GM18873 (cell line): Measurements from ENCODE around the gene ADAMTS5.

Experiments used
- ATAC-seq: cut with Tn5 transposase; IDR thresholded peaks from one replicate; pipeline ENCODE4 v1.9.1; 2021; ENCODE audit warnings: mild to moderate bottlenecking, moderate library complexity, moderate number of reproducible peaks; ENCODE audit not compliant: unreplicated experiment, low FRiP score

Gene ADAMTS5

DNA sequence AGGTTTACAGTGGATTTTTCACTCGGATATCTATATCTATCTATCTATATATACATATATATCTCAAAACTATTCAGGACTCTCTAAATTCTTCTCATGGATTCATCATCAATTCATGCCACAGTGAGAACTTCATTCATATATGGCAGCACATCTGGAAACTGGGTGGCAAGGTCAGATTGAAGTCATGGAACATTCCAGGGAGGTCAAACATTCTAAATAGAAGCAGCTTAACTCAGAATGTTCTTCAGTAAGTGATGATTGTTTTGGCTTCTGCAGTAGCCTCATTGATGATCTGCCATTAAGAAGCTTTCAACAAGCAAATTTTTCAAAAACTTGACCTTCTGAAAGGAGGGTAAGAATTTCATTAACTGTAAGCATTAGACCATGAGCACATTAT, 74.7 kb downstream of the ADAMTS5 start:
- ATAC-seq, result no peak

DNA sequence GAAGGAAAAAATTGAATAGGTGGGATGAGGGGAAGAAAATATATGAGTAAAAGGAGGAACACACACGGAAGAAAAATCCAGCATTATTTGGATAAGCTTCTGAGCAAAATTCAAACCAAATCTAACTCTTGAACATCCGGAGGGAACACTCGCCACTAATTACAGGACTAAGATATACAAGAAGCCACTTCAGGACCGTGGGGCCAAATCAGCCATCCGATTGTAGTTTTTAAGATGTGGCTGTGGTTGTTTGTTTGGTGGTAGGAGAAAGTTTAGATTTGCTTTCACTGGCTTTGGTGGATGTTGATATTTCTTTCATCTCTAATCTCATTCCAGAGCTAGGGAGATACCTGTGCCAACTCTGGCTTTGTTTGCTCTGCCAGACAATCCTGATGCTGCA, 78.0 kb downstream of the ADAMTS5 start:
- no peak for ATAC-seq

DNA sequence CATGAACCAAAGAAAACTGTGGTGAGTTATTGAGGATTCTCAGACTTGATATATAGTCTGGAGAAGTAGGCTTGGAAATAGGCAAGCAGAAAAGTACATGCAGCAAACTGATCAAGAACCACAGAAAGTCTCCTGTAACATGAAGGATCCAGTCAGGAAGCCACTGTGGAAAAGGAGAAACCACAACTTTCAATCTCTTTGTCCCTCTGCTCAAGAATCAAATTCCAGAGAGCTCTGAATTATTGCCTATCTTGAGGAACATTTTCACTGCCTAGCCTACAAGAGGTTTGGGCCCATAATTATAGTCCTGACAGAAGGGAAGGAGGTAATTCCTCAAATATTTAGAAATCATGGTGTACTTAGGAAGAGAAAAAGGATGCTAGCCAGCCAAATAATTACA, 78.6 kb downstream of the ADAMTS5 start:
- ATAC-seq, result no peak

DNA sequence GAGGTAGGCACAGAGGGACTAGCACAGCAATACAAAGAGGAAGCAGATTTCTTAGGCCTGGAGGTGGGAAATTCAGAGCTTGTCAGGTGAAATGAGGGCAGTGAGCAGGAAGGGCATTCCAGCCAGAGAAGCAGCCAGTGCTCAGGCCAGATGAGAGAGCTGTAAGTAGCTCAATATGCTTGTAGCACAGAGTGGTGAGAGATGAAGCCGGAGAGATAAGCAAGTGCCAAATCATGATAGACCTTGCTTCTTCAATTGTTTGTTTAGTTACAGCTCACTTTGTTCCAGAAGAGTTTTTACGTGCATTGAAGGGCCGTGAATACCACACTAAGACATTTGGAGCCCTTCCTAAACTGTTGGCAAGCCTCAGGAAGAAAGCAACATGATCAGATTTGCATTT, 79.6 kb downstream of the ADAMTS5 start:
- no peak for ATAC-seq

DNA sequence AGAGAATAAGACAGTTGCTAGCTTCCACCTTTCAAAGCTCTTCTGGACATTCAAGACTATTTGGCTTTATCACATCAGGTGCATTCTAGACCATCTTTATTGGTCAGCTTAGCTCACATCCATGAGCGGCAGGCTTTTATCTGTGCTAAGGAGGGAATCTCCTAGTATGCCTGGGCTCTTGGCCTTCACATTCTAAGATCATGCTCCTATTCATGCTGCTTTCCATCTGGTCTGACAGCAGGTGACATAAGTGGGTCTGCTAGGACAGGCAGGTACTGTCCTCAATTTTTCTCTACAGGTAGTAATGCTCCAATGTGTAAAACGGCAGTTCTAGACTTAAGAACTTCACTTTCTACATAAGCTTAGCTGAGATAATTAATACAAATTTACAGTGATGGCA, 82.5 kb downstream of the ADAMTS5 start:
- ATAC-seq, result no peak

DNA sequence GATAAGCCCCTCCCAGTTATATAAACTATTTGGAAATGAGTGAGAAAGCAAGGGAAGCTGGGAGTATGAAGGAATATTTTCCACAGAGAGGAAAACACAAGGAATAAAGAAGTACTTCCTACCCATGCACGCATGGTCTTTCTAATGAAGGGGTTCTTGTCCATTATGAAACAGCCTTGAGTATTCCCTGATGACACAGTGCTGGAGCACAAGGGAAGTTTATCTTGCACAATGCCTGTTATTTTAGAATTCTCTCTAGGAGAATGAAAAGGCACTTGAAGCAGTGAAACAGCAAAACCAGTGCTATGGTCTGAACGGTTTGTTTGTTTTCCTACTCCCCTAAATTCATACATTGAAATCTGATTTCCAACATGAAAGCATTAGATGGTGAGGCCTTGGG, 83.1 kb downstream of the ADAMTS5 start:
- ATAC-seq, result no peak

DNA sequence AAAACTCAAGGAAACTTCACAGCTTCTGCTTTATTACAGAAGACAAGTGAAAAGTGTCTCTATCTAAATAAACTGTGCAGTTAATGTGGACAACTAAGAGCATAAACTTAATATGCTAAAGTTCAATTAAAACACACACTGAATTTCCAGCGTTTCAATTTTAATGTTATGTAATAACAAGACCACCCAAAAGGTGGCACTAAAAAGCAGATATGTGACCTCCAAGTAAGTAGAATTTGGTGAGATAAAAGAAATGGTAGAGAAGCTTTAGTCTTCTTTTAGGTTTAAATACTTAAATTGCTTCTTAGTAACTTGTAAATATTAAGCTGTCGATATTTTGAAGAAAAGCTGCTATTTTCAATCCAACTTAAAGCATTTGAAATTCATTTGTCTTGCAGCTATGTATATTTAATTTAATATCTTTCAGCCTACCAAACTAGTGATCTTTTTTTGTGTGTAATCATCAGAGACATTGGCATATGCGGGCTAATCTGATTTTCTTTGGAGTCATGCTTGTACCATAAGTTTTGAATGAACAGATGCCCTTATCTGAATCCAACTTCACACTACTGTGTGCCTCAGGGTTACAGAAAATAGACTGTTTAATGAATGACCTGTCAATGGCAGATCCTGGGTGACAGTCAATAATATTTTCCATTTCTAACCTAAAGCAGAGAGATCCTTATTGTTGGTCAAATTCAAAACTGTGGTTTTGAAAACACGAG, 85.2 kb downstream of the ADAMTS5 start:
- ATAC-seq, result no peak

GRCh38 chr21:26877018-26877417, 89.9 kb downstream of the ADAMTS5 start:
- no peak for ATAC-seq

DNA sequence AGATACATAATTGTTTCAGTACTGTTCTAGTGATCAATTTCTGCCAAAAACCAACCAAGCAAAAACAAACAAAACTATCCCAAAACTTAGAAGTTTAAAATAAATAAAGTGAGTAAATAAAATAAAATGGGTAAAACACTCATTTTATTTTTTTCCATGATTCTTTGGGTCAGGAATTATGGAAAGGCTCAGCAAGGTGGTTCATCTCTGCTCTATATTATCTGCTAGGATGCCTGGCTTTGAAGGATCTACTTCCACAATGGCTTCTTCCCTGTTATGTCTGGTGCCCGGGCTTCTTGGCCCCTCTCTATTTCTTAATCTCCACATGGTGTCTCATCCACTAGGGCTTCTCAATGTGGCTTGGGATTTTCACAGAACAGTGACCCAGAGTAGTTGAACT, 92.5 kb downstream of the ADAMTS5 start:
- no peak for ATAC-seq
